Measurements from ENCODE around the gene SSPN. TPM values are rescaled to one million over a fixed set of nuclear protein-coding genes. Genes with fewer than 3 reads are reported as not detected.

SSPN gene
- total RNA-seq, 1 donor from 2014 or later = 0.84 TPM

DNA sequence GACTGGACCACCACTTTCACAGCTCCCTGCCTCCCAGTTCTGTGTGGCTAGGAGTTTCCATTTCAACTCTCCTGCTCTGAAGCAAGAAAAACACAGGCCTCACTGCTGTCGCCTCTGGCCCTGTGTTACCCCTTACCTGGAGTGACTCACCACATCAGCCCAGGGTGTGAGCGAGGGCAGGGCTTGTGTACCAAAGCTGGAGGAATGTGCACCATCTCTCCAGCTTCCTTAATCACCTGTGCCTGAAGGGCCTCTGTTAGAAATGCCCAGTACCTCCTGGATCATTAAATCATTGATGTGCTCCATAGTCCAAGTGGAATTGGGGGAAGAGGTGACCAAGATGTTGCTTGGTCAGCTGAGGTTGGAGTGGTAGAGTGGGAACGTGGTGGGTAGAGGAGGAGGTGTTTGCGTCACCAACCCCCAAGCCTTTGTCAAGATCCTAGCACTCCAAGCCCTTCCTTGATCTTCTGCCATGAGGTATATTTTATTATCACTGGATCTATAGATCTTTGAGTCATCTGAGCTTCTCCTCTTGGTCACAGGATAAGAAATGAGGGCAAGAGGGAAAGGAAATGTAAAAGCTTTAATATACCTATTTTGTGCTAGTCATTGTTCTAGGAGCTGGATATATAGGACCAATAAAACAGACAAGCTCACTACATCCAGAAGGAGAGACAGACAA, 51.3 kb downstream of the SSPN start:
- no peak overlapping the region for H3K4me3 Mint-ChIP-seq
- no peaks in the 10 kb centered on the region for H3K79me2 ChIP-seq (ENCODE audit: low read depth)
- no peaks in the 10 kb centered on the region for H3K36me3 ChIP-seq
- no peaks in the 10 kb centered on the region for H4K20me1 ChIP-seq (ENCODE audit: low read depth)
- H3K27me3 ChIP-seq = no peaks in the 10 kb centered on the region
- no peak overlapping the region for H3K27ac ChIP-seq
- no peaks in the 10 kb centered on the region for H3F3A ChIP-seq (ENCODE audit: low read depth)
- H3K4me2 ChIP-seq = no peak overlapping the region
- peaks cover 2% of the 10 kb centered on the region for H3K9me3 ChIP-seq (ENCODE audit: low read depth)
- peaks cover 8% of the 10 kb centered on the region for H3K9me3 Mint-ChIP-seq
- no peak overlapping the region for H2AFZ ChIP-seq (replicated peaks)
- no peak overlapping the region for H3K9ac ChIP-seq
- no peak overlapping the region for H3K4me3 ChIP-seq
- TF ChIP-seq EZH2phosphoT487 (IDR thresholded peaks at IDR 0.05) (no peak), EZH2 (IDR thresholded peaks at IDR 0.05) (no peak)
- TF ChIP-seq, protein P1, sequence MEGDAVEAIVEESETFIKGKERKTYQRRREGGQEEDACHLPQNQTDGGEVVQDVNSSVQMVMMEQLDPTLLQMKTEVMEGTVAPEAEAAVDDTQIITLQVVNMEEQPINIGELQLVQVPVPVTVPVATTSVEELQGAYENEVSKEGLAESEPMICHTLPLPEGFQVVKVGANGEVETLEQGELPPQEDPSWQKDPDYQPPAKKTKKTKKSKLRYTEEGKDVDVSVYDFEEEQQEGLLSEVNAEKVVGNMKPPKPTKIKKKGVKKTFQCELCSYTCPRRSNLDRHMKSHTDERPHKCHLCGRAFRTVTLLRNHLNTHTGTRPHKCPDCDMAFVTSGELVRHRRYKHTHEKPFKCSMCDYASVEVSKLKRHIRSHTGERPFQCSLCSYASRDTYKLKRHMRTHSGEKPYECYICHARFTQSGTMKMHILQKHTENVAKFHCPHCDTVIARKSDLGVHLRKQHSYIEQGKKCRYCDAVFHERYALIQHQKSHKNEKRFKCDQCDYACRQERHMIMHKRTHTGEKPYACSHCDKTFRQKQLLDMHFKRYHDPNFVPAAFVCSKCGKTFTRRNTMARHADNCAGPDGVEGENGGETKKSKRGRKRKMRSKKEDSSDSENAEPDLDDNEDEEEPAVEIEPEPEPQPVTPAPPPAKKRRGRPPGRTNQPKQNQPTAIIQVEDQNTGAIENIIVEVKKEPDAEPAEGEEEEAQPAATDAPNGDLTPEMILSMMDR (IDR thresholded peaks at IDR 0.05) = no peak
- H3K36me3 Mint-ChIP-seq = peaks cover 2% of the 10 kb centered on the region
- no peak overlapping the region for H3K27ac Mint-ChIP-seq
- no peak for DNase-seq (ENCODE audit: low spot score)
- H3K4me1 ChIP-seq = no peaks in the 10 kb centered on the region
- no peaks in the 10 kb centered on the region for H3K4me1 Mint-ChIP-seq
- H3K27me3 Mint-ChIP-seq (ENCODE audit: insufficient read depth, low read depth) = no peaks in the 10 kb centered on the region

DNA sequence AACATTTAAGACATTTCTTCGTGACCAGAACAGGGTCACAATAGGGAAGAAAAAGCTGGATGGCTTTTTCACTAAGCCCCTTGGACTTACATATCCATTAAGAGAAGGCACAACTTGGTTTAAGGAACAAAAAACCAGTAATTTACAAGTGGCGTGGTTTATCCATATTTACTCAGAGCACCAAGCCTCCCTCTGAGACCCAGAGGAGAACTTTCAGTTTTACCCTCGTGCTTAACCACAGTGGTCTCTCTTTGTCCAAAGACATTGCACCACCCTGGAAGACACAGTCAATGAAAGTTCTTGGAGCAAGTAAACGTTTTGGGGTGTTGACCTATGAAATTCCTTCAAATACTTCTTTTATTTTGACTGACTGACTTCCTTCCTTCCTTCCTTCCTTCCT, 52.5 kb downstream of the SSPN start:
- Mint-ChIP-seq H3K27me3 (ENCODE audit: insufficient read depth, low read depth) (no peaks in the 10 kb centered on the region), H3K9me3 (peaks cover 8% of the 10 kb centered on the region), H3K27ac (no peak overlapping the region), H3K4me1 (no peaks in the 10 kb centered on the region), H3K36me3 (peaks cover 2% of the 10 kb centered on the region), H3K4me3 (no peak overlapping the region)
- no peaks in the 10 kb centered on the region for H3K4me1 ChIP-seq
- H3K9me3 ChIP-seq (ENCODE audit: low read depth) = peaks cover 2% of the 10 kb centered on the region
- no peak for DNase-seq (ENCODE audit: low spot score)
- TF ChIP-seq EZH2 (IDR thresholded peaks at IDR 0.05) (no peak), EZH2phosphoT487 (IDR thresholded peaks at IDR 0.05) (no peak)
- TF ChIP-seq, protein P1 (IDR thresholded peaks at IDR 0.05) = no peak
- H3K27me3 ChIP-seq = no peaks in the 10 kb centered on the region
- H3K79me2 ChIP-seq (ENCODE audit: low read depth) = no peaks in the 10 kb centered on the region
- H3K4me3 ChIP-seq = no peak overlapping the region
- H2AFZ ChIP-seq (replicated peaks) = no peak overlapping the region
- H3K36me3 ChIP-seq = no peaks in the 10 kb centered on the region
- no peak overlapping the region for H3K9ac ChIP-seq
- H3K27ac ChIP-seq = no peak overlapping the region
- H3F3A ChIP-seq (ENCODE audit: low read depth) = no peaks in the 10 kb centered on the region
- no peak overlapping the region for H3K4me2 ChIP-seq
- H4K20me1 ChIP-seq (ENCODE audit: low read depth) = no peaks in the 10 kb centered on the region

DNA sequence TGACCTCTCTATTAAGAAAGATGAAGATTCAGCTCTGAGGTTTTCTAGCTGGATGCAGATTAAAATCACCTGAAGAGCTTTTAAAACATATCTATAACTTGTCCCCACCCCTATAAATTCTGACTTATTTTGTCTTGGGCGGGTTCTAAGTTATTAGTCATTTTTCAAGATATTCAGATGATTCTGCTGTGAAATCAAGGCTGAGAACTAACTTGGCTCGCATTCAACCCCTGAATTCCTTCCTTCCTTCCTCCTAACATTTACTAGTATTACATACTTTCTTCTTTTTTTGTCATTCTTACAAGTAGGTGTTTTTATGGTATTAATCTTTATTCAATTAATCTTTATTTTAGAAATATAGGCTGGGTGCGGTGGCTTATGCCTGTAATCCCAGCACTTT, 55.4 kb downstream of the SSPN start:
- no peak overlapping the region for H3K4me3 ChIP-seq
- H3K36me3 ChIP-seq = no peaks in the 10 kb centered on the region
- no peak overlapping the region for H3K4me2 ChIP-seq
- no peaks in the 10 kb centered on the region for H4K20me1 ChIP-seq (ENCODE audit: low read depth)
- Mint-ChIP-seq H3K4me1 (no peaks in the 10 kb centered on the region), H3K27me3 (ENCODE audit: insufficient read depth, low read depth) (no peaks in the 10 kb centered on the region), H3K9me3 (peaks cover 8% of the 10 kb centered on the region), H3K36me3 (peaks cover 2% of the 10 kb centered on the region), H3K4me3 (no peak overlapping the region), H3K27ac (no peak overlapping the region)
- H3K27me3 ChIP-seq = no peaks in the 10 kb centered on the region
- no peak for DNase-seq (ENCODE audit: low spot score)
- no peaks in the 10 kb centered on the region for H3F3A ChIP-seq (ENCODE audit: low read depth)
- no peak overlapping the region for H3K27ac ChIP-seq
- TF ChIP-seq, protein P1 (IDR thresholded peaks at IDR 0.05) = no peak
- TF ChIP-seq EZH2phosphoT487 (IDR thresholded peaks at IDR 0.05) = no peak
- peaks cover 2% of the 10 kb centered on the region for H3K9me3 ChIP-seq (ENCODE audit: low read depth)
- H3K9ac ChIP-seq = no peak overlapping the region
- H2AFZ ChIP-seq (replicated peaks) = no peak overlapping the region
- no peaks in the 10 kb centered on the region for H3K4me1 ChIP-seq
- H3K79me2 ChIP-seq (ENCODE audit: low read depth) = no peaks in the 10 kb centered on the region
